ENCODE data around the gene CDC6.

DNA sequence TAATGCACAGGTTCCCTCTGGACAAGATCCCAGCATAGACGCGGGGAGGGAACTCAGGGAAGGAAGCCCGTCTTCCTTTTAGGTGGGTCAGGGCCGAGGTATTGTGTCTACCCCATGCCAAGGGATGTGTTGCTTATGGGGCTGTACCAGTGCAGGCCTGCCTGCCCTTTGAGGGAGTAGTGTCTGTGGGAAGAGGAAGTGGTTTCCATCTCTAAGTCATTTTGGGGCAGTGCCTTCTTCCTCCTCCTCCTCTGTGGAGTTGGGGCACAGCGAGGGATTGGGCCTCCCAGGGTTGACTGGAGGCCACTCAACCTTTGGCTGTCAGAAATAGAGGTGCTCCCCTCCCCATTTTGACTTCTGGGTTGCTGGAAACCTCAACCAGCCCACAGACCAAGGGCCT lies 50.4 kb downstream of the CDC6 start:
- TF ChIP-seq ZSCAN30 (tag by site-specific recombination; IDR thresholded peaks at IDR 0.05) (no peak), ZBTB21 (tag by site-specific recombination; IDR thresholded peaks at IDR 0.05) (no peak)
- TF ChIP-seq, protein P1, sequence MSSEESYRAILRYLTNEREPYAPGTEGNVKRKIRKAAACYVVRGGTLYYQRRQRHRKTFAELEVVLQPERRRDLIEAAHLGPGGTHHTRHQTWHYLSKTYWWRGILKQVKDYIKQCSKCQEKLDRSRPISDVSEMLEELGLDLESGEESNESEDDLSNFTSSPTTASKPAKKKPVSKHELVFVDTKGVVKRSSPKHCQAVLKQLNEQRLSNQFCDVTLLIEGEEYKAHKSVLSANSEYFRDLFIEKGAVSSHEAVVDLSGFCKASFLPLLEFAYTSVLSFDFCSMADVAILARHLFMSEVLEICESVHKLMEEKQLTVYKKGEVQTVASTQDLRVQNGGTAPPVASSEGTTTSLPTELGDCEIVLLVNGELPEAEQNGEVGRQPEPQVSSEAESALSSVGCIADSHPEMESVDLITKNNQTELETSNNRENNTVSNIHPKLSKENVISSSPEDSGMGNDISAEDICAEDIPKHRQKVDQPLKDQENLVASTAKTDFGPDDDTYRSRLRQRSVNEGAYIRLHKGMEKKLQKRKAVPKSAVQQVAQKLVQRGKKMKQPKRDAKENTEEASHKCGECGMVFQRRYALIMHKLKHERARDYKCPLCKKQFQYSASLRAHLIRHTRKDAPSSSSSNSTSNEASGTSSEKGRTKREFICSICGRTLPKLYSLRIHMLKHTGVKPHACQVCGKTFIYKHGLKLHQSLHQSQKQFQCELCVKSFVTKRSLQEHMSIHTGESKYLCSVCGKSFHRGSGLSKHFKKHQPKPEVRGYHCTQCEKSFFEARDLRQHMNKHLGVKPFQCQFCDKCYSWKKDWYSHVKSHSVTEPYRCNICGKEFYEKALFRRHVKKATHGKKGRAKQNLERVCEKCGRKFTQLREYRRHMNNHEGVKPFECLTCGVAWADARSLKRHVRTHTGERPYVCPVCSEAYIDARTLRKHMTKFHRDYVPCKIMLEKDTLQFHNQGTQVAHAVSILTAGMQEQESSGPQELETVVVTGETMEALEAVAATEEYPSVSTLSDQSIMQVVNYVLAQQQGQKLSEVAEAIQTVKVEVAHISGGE (tag by site-specific recombination; conservative IDR thresholded peaks at IDR 0.05; ENCODE audit: low read depth) = no peak

Measured in HEK293 (cell line).